GM15510 (cell line): ENCODE data around the gene SLC25A22.

Experiments
- POLR2A ChIP-seq: IDR thresholded peaks from 3 replicates; pipeline ENCODE4 v1.6.1; 2011; ENCODE audit warnings: borderline replicate concordance; ENCODE audit not compliant: insufficient read length; ENCODE audit errors: extremely low read depth

Gene SLC25A22

GRCh38 chr11:827897-828192 is 29.8 kb upstream of the SLC25A22 start, which contains the start of gene CRACR2B:
Gene CRACR2B, plus strand, starts transcription at chr11:827919. Its CDS starts 689 bp downstream, at chr11:828608.
- no peak for TF ChIP-seq POLR2A

- peak; percentile 49 for TF ChIP-seq POLR2A
Measured at GRCh38 chr11:827146-827896, 29.2 kb upstream of the SLC25A22 start.

- no peak for TF ChIP-seq POLR2A
Measured at GRCh38 chr11:826836-827145, 28.7 kb upstream of the SLC25A22 start.

- TF ChIP-seq POLR2A: no peak
Measured at GRCh38 chr11:826227-826621, 28.1 kb upstream of the SLC25A22 start.

DNA sequence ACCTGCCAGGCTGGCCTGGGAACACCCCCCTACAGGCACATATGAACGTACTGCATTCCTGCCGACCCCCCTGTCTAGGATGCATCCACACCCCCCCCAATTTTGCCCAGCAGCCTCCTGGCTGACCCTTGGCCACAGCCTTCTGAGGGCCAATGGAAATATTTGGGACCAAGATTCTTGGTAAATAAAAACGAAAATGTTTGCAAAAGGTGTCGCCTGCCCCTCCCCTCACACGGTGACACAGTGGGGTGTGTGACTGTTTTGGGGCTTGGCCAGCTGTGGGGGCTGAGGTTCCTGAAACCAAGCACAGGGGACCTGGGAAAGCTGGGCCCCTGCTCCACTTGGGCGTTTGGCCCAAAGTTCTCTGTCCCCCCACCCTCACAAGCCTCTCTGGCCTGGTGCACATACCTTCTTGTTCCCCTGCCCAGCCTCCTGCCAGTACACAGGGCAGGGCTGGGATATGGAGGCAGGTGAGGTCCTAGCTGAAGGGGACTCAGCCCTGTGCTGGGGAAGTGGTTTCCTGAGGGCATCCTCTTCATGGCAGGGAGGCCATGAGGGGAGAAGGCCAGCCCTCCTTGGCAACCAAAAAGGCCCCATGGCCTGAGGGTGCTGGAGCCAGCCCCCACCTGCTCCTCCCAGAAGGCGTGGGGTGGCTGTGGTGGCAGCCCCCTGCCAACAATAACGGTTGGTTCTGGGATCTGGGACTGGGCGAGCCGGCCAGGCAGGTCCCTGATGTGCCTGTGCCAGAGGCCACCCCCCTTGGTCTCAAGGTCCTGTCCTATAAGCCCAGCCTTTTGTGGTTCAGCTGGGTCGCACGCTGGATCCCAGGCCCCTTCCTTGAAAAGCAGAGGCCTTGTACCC is 27.5 kb upstream of the SLC25A22 start:
- TF ChIP-seq POLR2A: no peak

DNA sequence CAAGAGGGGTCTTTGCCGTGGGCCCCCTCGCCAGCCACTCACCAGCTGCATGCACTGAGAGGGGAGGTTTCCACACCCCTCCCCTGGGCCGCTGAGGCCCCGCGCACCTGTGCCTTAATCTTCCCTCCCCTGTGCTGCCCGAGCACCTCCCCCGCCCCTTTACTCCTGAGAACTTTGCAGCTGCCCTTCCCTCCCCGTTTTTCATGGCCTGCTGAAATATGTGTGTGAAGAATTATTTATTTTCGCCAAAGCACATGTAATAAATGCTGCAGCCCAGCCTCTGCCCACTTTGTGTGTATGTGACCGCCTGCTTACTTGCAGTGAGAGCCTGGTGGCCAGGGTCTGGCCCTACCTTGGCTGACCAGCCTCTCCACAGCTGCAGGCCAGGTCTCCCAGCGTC is 26.9 kb upstream of the SLC25A22 start:
- TF ChIP-seq POLR2A: no peak

- TF ChIP-seq POLR2A: no peak
Measured at GRCh38 chr11:824292-824880, 26.3 kb upstream of the SLC25A22 start.

- no peak for TF ChIP-seq POLR2A
Measured at GRCh38 chr11:823441-824291, 25.6 kb upstream of the SLC25A22 start.

GRCh38 chr11:821512-822371 is 23.7 kb upstream of the SLC25A22 start:
- no peak for TF ChIP-seq POLR2A

DNA sequence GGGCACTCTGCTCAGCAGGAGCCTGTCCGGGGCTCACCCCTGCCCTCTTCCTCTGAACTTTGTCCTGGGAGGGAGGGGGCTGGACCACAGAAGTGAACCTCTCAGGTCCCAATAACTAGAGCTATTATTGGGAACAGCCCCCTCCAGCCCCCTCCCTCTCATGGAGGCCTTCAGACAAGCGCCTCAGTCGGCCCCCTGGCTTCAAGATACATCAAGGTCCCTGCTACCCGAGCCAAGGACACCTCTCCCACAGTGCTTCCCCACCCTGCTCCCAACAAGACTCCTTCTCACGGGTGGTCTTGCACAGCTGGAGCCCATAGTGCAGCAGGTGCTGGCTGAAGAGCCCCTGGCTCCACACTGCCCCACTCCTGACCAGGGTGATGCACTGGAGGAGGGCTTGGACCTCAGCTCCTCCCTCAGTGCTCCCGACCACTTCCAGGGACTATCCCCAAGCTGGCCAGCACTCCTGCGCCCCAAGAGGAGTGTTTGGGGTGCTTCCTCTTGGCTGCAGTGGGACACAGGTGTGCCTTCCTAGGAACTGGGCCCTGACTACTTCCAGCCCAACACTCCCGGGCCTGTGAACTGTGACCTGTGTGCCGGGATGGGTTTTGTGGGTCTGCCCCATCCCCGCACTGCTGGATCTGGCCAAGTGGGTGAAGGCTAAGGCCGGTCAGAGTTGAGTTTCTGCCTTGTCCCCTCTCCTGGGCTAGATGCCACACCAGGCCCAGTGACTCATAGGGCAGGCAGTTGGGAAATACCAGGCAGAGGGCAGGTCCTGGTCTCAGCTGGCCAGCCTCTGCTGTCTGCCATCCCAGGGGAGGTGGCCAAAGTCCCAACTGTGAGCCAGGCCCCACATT is 22.8 kb upstream of the SLC25A22 start:
- TF ChIP-seq POLR2A: no peak

DNA sequence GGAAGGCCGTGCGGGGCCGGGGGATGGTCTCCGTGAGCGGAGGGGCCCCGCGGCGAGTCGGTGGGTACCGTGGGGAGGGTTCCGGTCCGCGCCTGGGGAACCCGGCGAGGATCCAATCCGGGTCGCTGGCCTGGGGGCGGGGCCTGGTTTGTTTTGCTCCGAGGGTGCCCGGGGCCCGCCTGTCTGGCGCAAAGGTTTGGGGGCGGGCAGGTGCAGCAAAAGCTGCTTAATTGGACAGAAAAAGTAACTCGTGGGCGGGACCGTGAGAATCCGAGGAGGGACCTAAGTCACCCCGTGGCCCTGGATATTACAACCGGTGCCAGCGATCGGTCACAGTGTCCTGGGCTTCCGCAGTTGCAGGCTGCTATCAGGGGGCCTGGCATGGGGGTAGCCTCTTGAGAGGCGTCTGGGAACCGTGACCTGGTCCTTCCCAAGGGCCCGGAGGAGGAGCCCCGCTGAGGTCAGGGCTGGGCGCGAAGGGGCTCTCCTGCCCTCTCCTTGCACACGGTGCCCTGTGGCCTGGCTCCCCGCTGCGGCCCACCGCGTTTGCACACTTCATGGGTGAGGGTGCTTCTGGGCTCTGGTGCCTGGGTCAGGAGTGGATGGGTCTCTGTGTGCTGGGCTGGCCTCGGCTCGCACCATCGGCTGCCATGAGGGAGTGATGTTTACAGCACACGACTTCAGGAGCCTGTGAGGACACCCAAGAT is 22.0 kb upstream of the SLC25A22 start:
- no peak for TF ChIP-seq POLR2A

DNA sequence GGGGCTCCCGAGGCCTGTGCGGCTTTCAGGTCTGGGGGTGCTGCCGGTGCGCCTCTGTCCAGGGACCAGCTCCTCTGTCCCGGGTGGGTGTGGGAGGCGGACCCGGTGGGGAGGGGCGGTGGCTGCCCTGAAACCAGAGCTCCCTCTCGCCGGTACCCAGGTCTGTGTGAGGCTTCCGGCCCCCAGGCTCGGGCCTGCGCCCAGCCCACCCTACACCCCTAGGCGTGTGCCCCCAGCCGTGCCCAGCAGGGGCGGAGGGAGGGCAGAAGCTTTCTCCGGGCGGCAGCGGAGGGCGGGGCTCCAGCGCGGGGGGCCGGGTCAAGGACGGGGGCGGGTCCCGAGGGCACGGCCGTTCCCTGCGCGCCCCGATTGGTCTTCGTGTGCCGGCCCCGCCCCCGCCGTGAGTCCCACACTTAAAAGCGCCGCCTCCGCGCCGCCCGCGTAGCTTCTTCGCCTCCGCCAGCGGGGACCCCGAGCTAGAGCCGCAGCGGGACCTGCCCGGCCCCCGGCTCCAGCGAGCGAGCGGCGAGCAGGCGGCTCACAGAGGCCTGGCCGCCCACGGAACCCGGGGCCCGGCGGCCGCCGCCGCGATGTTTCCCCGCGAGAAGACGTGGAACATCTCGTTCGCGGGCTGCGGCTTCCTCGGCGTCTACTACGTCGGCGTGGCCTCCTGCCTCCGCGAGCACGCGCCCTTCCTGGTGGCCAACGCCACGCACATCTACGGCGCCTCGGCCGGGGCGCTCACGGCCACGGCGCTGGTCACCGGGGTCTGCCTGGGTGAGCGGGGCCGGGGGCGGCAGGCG is 21.2 kb upstream of the SLC25A22 start:
- TF ChIP-seq POLR2A: peak; percentile 95
